ENCODE measurements around the gene OR52A5. TPM values are rescaled to one million over a fixed set of nuclear protein-coding genes. Genes with fewer than 3 reads are reported as not detected.

The OR52A5 gene
- total and polyA plus RNA-seq, 8 donors, result not detected

DNA sequence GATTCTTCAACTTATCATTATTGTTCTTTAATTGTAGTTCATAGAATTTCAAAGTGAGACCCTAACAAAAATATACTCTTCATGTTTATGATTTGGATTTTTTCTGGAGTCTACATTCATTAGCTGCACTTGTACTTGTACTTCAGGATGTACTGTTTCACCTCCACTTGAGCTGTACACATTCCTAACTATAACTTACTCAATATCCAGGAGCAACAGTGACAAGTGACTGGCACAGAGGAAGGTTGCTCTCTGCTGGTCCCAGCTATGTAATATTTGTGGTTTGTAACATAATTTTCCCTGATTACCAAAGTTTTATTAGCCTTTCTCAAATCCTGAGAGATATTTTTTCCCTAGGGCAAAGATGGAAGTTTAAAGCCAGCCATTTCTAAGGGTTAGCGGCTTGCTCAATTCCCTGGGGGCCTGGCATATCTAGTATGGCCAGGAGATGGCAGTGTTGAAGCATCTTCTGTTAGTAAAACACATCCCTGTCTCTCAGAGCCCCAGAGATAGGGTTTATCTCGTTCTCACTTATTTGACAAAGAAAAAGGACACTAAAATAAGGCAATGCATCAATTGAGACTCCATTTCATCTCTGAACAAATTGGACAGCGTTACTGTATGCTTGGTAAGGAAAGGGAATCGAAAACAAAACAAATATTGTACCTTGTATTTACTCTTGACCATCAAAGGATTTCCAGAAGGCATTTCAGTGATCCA, 14.2 kb downstream of the OR52A5 start:
- intact Hi-C loops (cut with DNase I), result loop anchor here in 1 of 2 donors (5.0 kb wide), 1 partner anchor 258 kb away; the partner anchor contains the start of gene OR51M1

GRCh38 chr11:5118893-5119292, 19.3 kb downstream of the OR52A5 start:
- Histone ChIP-seq H3K36me3 (no peaks in the 10 kb centered on the region), H3K9me3 (no peaks in the 10 kb centered on the region), H3K27ac (no peak overlapping the region), H3K27me3 (no peaks in the 10 kb centered on the region), H3K4me1 (no peaks in the 10 kb centered on the region), H3K4me3 (no peak overlapping the region)
- intact Hi-C loops (cut with DNase I), result no loop called here
- TF ChIP-seq, protein P1, sequence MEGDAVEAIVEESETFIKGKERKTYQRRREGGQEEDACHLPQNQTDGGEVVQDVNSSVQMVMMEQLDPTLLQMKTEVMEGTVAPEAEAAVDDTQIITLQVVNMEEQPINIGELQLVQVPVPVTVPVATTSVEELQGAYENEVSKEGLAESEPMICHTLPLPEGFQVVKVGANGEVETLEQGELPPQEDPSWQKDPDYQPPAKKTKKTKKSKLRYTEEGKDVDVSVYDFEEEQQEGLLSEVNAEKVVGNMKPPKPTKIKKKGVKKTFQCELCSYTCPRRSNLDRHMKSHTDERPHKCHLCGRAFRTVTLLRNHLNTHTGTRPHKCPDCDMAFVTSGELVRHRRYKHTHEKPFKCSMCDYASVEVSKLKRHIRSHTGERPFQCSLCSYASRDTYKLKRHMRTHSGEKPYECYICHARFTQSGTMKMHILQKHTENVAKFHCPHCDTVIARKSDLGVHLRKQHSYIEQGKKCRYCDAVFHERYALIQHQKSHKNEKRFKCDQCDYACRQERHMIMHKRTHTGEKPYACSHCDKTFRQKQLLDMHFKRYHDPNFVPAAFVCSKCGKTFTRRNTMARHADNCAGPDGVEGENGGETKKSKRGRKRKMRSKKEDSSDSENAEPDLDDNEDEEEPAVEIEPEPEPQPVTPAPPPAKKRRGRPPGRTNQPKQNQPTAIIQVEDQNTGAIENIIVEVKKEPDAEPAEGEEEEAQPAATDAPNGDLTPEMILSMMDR (IDR thresholded peaks at IDR 0.05), result no peak
- no peak for DNase-seq
- no peak for ATAC-seq

More for the DNA sequence above, 14.2 kb downstream of the OR52A5 start:
- Histone ChIP-seq H3K4me3 (no peak overlapping the region), H3K27ac (no peak overlapping the region), H3K27me3 (no peaks in the 10 kb centered on the region), H3K9me3 (no peaks in the 10 kb centered on the region), H3K36me3 (no peaks in the 10 kb centered on the region), H3K4me1 (no peaks in the 10 kb centered on the region)
- peak; percentile 95 for ATAC-seq
- TF ChIP-seq, protein P1 (IDR thresholded peaks at IDR 0.05), result peak; percentile 75 to 86
- DNase-seq, result peak in 2 of 4 donors; percentile 36 to 73

- ATAC-seq (no peak), DNase-seq (no peak)
- Histone ChIP-seq H3K27me3 (no peaks in the 10 kb centered on the region), H3K4me3 (no peak overlapping the region), H3K9me3 (no peaks in the 10 kb centered on the region), H3K27ac (no peak overlapping the region), H3K4me1 (no peaks in the 10 kb centered on the region), H3K36me3 (no peaks in the 10 kb centered on the region)
- intact Hi-C loops (cut with DNase I), result no loop called here
- TF ChIP-seq, protein P1 (IDR thresholded peaks at IDR 0.05), result no peak
Observed at GRCh38 chr11:5117588-5117987, 20.6 kb downstream of the OR52A5 start.

DNA sequence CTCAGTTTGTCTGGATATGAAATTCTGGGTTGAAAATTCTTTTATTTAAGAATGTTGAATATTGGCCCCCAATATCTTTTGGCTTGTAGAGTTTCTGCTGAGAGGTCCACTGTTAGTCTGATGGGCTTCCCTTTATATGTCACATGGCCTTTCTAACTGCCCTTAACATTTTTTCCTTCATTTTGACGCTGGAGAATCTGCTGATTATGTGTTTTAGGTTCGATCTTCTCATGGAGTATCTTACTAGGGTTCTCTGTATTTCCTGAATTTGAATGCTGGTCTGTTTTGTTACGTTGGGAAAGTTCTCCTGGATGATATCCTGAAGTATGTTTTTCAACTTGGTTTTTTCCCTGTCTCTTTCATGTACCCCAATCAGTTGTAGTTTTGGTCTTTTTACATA, 22.8 kb downstream of the OR52A5 start:
- Histone ChIP-seq H3K9me3 (no peaks in the 10 kb centered on the region), H3K4me3 (no peak overlapping the region), H3K36me3 (no peaks in the 10 kb centered on the region), H3K4me1 (no peaks in the 10 kb centered on the region), H3K27ac (no peak overlapping the region), H3K27me3 (no peaks in the 10 kb centered on the region)
- intact Hi-C loops (cut with DNase I), result no loop called here
- TF ChIP-seq, protein P1 (IDR thresholded peaks at IDR 0.05), result no peak
- DNase-seq (no peak), ATAC-seq (no peak)

- ATAC-seq (no peak), DNase-seq (no peak)
- Histone ChIP-seq H3K27ac (no peak overlapping the region), H3K4me1 (no peaks in the 10 kb centered on the region), H3K36me3 (no peaks in the 10 kb centered on the region), H3K9me3 (no peaks in the 10 kb centered on the region), H3K27me3 (no peaks in the 10 kb centered on the region), H3K4me3 (no peak overlapping the region)
- intact Hi-C loops (cut with DNase I), result no loop called here
- TF ChIP-seq, protein P1 (IDR thresholded peaks at IDR 0.05), result no peak
Observed at GRCh38 chr11:5107285-5107684, 30.9 kb downstream of the OR52A5 start.

Measured in left lung (tissue), 10 donors.